Hepatocyte (in vitro differentiated cells): Measurements from ENCODE around the gene FAAH2.

Experiments used
- EZH2 ChIP-seq: fragments of 200-600 bp; sonication (generic); IDR thresholded peaks from 2 replicates; pipeline ENCODE4 v1.6.1; 2016; ENCODE audit warnings: antibody characterized with exemption, mild to moderate bottlenecking, borderline replicate concordance
- EZH2phosphoT487 ChIP-seq: fragments of 200-600 bp; sonication (generic); IDR thresholded peaks from one replicate; pipeline ENCODE4 v1.6.1; 2018; ENCODE audit warnings: antibody characterized with exemption, mild to moderate bottlenecking, low read depth, moderate library complexity; ENCODE audit not compliant: unreplicated experiment, severe bottlenecking
- TF ChIP-seq, protein P1 (sequence below): fragments of 200-600 bp; sonication (generic); IDR thresholded peaks from 2 replicates; pipeline ENCODE4 v1.5.1; 2016; ENCODE audit warnings: antibody characterized with exemption, mild to moderate bottlenecking; ENCODE audit not compliant: poor library complexity

DNA sequence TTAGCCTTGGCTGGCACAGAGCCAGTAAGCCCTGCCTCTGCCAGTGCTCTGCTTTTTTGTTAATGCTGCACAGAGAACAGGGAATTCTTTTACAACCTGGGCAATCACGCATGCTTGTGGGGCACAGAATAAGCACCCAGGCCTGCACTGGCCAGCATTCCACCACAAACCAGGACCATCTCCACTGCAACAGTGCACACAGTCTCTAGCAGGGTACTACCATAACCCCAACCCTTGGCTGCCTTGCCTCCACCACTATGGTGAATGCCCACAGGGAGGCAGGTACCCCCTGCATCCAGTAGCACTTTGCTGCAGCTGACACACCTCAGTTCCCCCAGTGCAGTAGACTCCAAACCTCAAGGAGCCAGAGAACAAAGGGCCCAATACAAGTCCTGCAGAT, 19.2 kb upstream of the FAAH2 start:
- TF ChIP-seq, protein P1, sequence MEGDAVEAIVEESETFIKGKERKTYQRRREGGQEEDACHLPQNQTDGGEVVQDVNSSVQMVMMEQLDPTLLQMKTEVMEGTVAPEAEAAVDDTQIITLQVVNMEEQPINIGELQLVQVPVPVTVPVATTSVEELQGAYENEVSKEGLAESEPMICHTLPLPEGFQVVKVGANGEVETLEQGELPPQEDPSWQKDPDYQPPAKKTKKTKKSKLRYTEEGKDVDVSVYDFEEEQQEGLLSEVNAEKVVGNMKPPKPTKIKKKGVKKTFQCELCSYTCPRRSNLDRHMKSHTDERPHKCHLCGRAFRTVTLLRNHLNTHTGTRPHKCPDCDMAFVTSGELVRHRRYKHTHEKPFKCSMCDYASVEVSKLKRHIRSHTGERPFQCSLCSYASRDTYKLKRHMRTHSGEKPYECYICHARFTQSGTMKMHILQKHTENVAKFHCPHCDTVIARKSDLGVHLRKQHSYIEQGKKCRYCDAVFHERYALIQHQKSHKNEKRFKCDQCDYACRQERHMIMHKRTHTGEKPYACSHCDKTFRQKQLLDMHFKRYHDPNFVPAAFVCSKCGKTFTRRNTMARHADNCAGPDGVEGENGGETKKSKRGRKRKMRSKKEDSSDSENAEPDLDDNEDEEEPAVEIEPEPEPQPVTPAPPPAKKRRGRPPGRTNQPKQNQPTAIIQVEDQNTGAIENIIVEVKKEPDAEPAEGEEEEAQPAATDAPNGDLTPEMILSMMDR = no peak
- TF ChIP-seq EZH2 (no peak), EZH2phosphoT487 (no peak)
